ENCODE data around the gene CHRNB2.
A peak's percentile ranks its signal among the peaks of the same experiment; 100 is the strongest.

CHRNB2 gene

DNA sequence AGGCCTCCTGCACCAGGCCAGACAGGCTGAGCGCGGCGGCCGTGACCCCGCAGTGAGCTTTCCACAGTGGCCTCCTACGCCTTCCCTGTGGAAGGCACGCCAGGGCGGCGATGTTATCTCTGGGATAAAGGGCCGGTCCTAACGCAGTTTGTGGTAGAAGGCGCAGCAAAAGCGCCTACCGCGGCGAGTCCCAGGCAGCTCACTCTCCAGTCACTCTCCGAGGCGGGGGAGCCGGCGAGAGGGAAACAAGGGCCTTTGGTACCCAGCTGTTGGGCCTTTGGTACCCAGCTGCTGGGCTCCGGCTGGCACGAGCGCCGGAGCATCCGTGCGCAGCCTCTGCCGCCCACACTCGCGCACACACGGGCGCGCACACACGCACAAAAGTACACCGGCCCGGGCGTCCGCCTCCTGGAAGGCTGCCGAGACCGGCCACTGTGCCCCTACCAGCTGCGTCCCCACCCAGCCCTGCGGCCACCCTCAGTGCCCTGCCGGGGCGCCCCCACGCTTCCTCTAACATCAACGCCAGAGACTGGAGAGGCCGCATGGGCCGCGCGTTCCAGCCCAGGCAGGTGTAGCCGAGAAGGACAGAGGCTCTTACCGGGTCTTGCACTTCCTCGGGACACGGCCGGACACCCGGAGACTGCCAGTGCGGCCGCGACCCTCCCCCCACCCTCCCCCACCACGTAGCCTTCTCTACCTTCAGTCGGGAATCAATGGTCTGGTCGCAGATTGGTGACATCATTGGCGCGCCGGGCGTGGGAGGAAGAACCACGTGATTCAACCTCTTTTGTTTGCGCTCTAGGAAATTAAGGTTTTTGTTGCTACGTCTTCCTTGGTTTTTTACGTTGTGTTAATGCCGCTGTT, 59.9 kb downstream of the CHRNB2 start (continued):
- TF ChIP-seq, protein P1, sequence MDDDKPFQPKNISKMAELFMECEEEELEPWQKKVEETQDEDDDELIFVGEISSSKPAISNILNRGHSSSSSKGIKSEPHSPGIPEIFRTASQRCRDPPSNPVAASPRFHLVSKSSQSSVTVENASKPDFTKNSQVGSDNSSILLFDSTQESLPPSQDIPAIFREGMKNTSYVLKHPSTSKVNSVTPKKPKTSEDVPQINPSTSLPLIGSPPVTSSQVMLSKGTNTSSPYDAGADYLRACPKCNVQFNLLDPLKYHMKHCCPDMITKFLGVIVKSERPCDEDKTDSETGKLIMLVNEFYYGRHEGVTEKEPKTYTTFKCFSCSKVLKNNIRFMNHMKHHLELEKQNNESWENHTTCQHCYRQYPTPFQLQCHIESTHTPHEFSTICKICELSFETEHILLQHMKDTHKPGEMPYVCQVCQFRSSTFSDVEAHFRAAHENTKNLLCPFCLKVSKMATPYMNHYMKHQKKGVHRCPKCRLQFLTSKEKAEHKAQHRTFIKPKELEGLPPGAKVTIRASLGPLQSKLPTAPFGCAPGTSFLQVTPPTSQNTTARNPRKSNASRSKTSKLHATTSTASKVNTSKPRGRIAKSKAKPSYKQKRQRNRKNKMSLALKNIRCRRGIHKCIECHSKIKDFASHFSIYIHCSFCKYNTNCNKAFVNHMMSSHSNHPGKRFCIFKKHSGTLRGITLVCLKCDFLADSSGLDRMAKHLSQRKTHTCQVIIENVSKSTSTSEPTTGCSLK (tag by site-specific recombination; IDR thresholded peaks at IDR 0.05) = no peak
- TF ChIP-seq, protein P2, sequence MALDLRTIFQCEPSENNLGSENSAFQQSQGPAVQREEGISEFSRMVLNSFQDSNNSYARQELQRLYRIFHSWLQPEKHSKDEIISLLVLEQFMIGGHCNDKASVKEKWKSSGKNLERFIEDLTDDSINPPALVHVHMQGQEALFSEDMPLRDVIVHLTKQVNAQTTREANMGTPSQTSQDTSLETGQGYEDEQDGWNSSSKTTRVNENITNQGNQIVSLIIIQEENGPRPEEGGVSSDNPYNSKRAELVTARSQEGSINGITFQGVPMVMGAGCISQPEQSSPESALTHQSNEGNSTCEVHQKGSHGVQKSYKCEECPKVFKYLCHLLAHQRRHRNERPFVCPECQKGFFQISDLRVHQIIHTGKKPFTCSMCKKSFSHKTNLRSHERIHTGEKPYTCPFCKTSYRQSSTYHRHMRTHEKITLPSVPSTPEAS (tag by site-specific recombination; IDR thresholded peaks at IDR 0.05) = peak; percentile 96
- TF ChIP-seq SETDB1 (IDR thresholded peaks at IDR 0.05; ENCODE audit: insufficient read length, low read length) = no peak
- TF ChIP-seq ZNF530 (tag by site-specific recombination; IDR thresholded peaks at IDR 0.05; ENCODE audit: low read depth) = no peak
- no peak; the same call in 1 of the 2 replicates for TF ChIP-seq ZNF341 (tag by site-specific recombination; IDR thresholded peaks at IDR 0.05; ENCODE audit: low read depth)
- TF ChIP-seq, protein P3, sequence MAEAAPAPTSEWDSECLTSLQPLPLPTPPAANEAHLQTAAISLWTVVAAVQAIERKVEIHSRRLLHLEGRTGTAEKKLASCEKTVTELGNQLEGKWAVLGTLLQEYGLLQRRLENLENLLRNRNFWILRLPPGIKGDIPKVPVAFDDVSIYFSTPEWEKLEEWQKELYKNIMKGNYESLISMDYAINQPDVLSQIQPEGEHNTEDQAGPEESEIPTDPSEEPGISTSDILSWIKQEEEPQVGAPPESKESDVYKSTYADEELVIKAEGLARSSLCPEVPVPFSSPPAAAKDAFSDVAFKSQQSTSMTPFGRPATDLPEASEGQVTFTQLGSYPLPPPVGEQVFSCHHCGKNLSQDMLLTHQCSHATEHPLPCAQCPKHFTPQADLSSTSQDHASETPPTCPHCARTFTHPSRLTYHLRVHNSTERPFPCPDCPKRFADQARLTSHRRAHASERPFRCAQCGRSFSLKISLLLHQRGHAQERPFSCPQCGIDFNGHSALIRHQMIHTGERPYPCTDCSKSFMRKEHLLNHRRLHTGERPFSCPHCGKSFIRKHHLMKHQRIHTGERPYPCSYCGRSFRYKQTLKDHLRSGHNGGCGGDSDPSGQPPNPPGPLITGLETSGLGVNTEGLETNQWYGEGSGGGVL (tag by site-specific recombination; IDR thresholded peaks at IDR 0.05) = peak; percentile 64; the same call in 1 of the 2 replicates
- no peak for TF ChIP-seq ZNF302 (tag by site-specific recombination; IDR thresholded peaks at IDR 0.05; ENCODE audit: low read depth)
- no peak for TF ChIP-seq MEIS1 (CRISPR knock-in tag; IDR thresholded peaks at IDR 0.05; ENCODE audit: borderline replicate concordance)
- TF ChIP-seq ZFP3 (tag by site-specific recombination; IDR thresholded peaks at IDR 0.05; ENCODE audit: low read depth) = no peak
- no peak for TF ChIP-seq ZNF416 (tag by site-specific recombination; IDR thresholded peaks at IDR 0.05)
- TF ChIP-seq HOXC10 (CRISPR knock-in tag; IDR thresholded peaks at IDR 0.05) = 0 out of 2 replicates have a peak, but pooled peaks have one; percentile 86
- TF ChIP-seq, protein P4, sequence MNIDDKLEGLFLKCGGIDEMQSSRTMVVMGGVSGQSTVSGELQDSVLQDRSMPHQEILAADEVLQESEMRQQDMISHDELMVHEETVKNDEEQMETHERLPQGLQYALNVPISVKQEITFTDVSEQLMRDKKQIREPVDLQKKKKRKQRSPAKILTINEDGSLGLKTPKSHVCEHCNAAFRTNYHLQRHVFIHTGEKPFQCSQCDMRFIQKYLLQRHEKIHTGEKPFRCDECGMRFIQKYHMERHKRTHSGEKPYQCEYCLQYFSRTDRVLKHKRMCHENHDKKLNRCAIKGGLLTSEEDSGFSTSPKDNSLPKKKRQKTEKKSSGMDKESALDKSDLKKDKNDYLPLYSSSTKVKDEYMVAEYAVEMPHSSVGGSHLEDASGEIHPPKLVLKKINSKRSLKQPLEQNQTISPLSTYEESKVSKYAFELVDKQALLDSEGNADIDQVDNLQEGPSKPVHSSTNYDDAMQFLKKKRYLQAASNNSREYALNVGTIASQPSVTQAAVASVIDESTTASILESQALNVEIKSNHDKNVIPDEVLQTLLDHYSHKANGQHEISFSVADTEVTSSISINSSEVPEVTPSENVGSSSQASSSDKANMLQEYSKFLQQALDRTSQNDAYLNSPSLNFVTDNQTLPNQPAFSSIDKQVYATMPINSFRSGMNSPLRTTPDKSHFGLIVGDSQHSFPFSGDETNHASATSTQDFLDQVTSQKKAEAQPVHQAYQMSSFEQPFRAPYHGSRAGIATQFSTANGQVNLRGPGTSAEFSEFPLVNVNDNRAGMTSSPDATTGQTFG (tag by site-specific recombination; IDR thresholded peaks at IDR 0.05; ENCODE audit: borderline replicate concordance) = no peak
- TF ChIP-seq, protein P5, sequence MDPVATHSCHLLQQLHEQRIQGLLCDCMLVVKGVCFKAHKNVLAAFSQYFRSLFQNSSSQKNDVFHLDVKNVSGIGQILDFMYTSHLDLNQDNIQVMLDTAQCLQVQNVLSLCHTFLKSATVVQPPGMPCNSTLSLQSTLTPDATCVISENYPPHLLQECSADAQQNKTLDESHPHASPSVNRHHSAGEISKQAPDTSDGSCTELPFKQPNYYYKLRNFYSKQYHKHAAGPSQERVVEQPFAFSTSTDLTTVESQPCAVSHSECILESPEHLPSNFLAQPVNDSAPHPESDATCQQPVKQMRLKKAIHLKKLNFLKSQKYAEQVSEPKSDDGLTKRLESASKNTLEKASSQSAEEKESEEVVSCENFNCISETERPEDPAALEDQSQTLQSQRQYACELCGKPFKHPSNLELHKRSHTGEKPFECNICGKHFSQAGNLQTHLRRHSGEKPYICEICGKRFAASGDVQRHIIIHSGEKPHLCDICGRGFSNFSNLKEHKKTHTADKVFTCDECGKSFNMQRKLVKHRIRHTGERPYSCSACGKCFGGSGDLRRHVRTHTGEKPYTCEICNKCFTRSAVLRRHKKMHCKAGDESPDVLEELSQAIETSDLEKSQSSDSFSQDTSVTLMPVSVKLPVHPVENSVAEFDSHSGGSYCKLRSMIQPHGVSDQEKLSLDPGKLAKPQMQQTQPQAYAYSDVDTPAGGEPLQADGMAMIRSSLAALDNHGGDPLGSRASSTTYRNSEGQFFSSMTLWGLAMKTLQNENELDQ (tag by site-specific recombination; IDR thresholded peaks at IDR 0.05; ENCODE audit: low read depth) = no peak
- peak; percentile 43; the same call in 1 of the 2 replicates for TF ChIP-seq ZNF548 (tag by site-specific recombination; IDR thresholded peaks at IDR 0.05)
- TF ChIP-seq, protein P6, sequence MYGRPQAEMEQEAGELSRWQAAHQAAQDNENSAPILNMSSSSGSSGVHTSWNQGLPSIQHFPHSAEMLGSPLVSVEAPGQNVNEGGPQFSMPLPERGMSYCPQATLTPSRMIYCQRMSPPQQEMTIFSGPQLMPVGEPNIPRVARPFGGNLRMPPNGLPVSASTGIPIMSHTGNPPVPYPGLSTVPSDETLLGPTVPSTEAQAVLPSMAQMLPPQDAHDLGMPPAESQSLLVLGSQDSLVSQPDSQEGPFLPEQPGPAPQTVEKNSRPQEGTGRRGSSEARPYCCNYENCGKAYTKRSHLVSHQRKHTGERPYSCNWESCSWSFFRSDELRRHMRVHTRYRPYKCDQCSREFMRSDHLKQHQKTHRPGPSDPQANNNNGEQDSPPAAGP (tag by site-specific recombination; IDR thresholded peaks at IDR 0.05) = 0 out of 2 replicates have a peak, but pooled peaks have one; percentile 54
- no peak for TF ChIP-seq ZNF48 (tag by site-specific recombination; IDR thresholded peaks at IDR 0.05)
- no peak for TF ChIP-seq HOXD13 (CRISPR knock-in tag; IDR thresholded peaks at IDR 0.05; ENCODE audit: borderline replicate concordance)
- TF ChIP-seq ZNF561 (tag by site-specific recombination; IDR thresholded peaks at IDR 0.05; ENCODE audit: borderline replicate concordance) = no peak
- peak; percentile 43; the same call in 1 of the 2 replicates for TF ChIP-seq ZNF2 (tag by site-specific recombination; IDR thresholded peaks at IDR 0.05)
- peak; percentile 81 for TF ChIP-seq EGR2 (tag by site-specific recombination; IDR thresholded peaks at IDR 0.05; ENCODE audit: low read depth)
- TF ChIP-seq, protein P7, sequence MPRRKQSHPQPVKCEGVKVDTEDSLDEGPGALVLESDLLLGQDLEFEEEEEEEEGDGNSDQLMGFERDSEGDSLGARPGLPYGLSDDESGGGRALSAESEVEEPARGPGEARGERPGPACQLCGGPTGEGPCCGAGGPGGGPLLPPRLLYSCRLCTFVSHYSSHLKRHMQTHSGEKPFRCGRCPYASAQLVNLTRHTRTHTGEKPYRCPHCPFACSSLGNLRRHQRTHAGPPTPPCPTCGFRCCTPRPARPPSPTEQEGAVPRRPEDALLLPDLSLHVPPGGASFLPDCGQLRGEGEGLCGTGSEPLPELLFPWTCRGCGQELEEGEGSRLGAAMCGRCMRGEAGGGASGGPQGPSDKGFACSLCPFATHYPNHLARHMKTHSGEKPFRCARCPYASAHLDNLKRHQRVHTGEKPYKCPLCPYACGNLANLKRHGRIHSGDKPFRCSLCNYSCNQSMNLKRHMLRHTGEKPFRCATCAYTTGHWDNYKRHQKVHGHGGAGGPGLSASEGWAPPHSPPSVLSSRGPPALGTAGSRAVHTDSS (tag by site-specific recombination; IDR thresholded peaks at IDR 0.05) = no peak
- TF ChIP-seq ZNF175 (tag by site-specific recombination; IDR thresholded peaks at IDR 0.05) = no peak

Data from HEK293 (cell line).